HepG2 (cell line): ENCODE results near the gene FDPS. TPM values are rescaled to one million over a fixed set of nuclear protein-coding genes. Genes with fewer than 3 reads are reported as not detected.

Experiments
- ATAC-seq: fragments of 200-7000 bp; cut with Tn5 transposase; 3 replicates; pipeline ENCODE4 v1.9.1; 2020; ENCODE audit warnings: mild to moderate bottlenecking, moderate library complexity
- BruUV-seq: library from RNA; stranded (reverse); fragments of 400-500 nt; replicated peaks from 2 replicates; lab custom pipeline; 2021; lab: Mats Ljungman, UMichigan
- CTCF ChIA-PET: fragments of 300-600 bp; formaldehyde crosslinking; extraction: SDS; loops from one replicate; lab custom pipeline; 2021; ENCODE audit warnings: low total read pairs, inconsistent platforms, low intra/inter-chr PET ratio; lab: Yijun Ruan, JAX
- POLR2A ChIA-PET: fragments of 350-600 bp; sonication (Branson Sonifier 250); formaldehyde crosslinking; loops from one replicate; lab custom pipeline; 2020; ENCODE audit warnings: antibody characterized with exemption, inconsistent platforms; lab: Yijun Ruan, JAX
- DNase-seq: peaks from one replicate; pipeline ENCODE4 v3.0.0-alpha.2; 2015; ENCODE audit warnings: low spot score
- FAIRE-seq: peaks from 3 replicates; lab custom pipeline; 2011; peaks lifted over from hg19 to GRCh38; lab: Jason Lieb, UNC
- H2AFZ ChIP-seq: one replicate; pipeline ENCODE4 v1.6.1; 2011; ENCODE audit warnings: low read length, inconsistent platforms
- H3K27ac ChIP-seq: fragments of 300-600 bp; 3 replicates; pipeline ENCODE4 v1.8.0; 2011; ENCODE audit warnings: mixed run types, mild to moderate bottlenecking, mixed read lengths, low read length, inconsistent platforms; ENCODE audit not compliant: insufficient read depth; ENCODE audit errors: extremely low read length
- H3K27me3 ChIP-seq, 2 experiments: fragments of 200-600 bp in 1 of 2; 2 replicates in 1 of 2; 3 replicates in 1 of 2; pipeline versions ENCODE4 v1.6.0 to v1.8.0; 2011; ENCODE audit warnings: low read length in 2 of 2, mild to moderate bottlenecking in 2 of 2, moderate library complexity in 2 of 2, inconsistent platforms in 1 of 2; ENCODE audit not compliant: insufficient read depth in 2 of 2, control insufficient read depth in 1 of 2
- H3K36me3 ChIP-seq, 2 experiments: fragments of 200-600 bp in 1 of 2; replicated peaks in 1 of 2; 2 replicates in 1 of 2; 3 replicates in 1 of 2; pipeline versions ENCODE4 v1.5.1 to v1.8.0; 2011; ENCODE audit warnings: low read length in 2 of 2, inconsistent platforms in 1 of 2; ENCODE audit not compliant: insufficient read depth in 2 of 2, control insufficient read depth in 1 of 2
- H3K4me1 ChIP-seq: 2 replicates; pipeline ENCODE4 v1.5.1; 2012; ENCODE audit warnings: low read length, inconsistent platforms; ENCODE audit not compliant: insufficient read depth
- H3K4me2 ChIP-seq: 2 replicates; pipeline ENCODE4 v1.6.0; 2011; ENCODE audit warnings: low read depth, low read length, inconsistent platforms
- H3K4me3 ChIP-seq, 3 experiments: fragments of 200-600 bp in 1 of 3; sonication (generic), shearing (Covaris generic) in 1 of 3; replicated peaks in 1 of 3; 2 replicates each; pipeline ENCODE4 v1.5.1; 2011 to 2016; ENCODE audit warnings: low read length in 3 of 3, inconsistent platforms in 2 of 3, low read depth in 2 of 3, mild to moderate bottlenecking in 2 of 3, control low read depth in 1 of 3, mixed read lengths in 1 of 3; ENCODE audit not compliant: insufficient read depth in 1 of 3
- H3K79me2 ChIP-seq: one replicate; pipeline ENCODE4 v1.6.1; 2011; ENCODE audit warnings: low read length, inconsistent platforms; ENCODE audit not compliant: insufficient read depth
- H3K9ac ChIP-seq: 2 replicates; pipeline ENCODE4 v1.6.0; 2011; ENCODE audit warnings: mild to moderate bottlenecking, low read depth, low read length, inconsistent platforms; ENCODE audit not compliant: insufficient read depth
- H3K9me3 ChIP-seq: 2 replicates; pipeline ENCODE4 v1.5.1; 2012; ENCODE audit warnings: mild to moderate bottlenecking, low read length
- H4K20me1 ChIP-seq: 2 replicates; pipeline ENCODE4 v1.6.0; 2011; ENCODE audit warnings: inconsistent platforms, mild to moderate bottlenecking, low read length, moderate library complexity; ENCODE audit not compliant: insufficient read depth
- ATF6 ChIP-seq: sonication (generic); formaldehyde crosslinking; conservative IDR thresholded peaks from 2 replicates; pipeline ENCODE4 v1.4.0; 2020; ENCODE audit warnings: missing genetic modification reagents
- ATF7 ChIP-seq, 2 experiments: fragments of 450-650 bp in 1 of 2; sonication (generic) in 1 of 2; formaldehyde crosslinking in 1 of 2; IDR thresholded peaks; 2 replicates each; pipeline versions ENCODE4 v1.4.0 to v1.6.1; 2016 to 2020; ENCODE audit warnings: antibody characterized with exemption in 1 of 2, mild to moderate bottlenecking in 1 of 2, missing genetic modification reagents in 1 of 2
- DNMT3B ChIP-seq: conservative IDR thresholded peaks from 2 replicates; pipeline ENCODE4 v1.6.1; 2016; ENCODE audit warnings: missing biosample characterization, control low read depth
- KAT7 ChIP-seq: IDR thresholded peaks from 2 replicates; pipeline ENCODE4 v1.6.1; 2018; ENCODE audit warnings: borderline replicate concordance, missing compliant biosample characterization
- KDM4B ChIP-seq: sonication (generic); formaldehyde crosslinking; IDR thresholded peaks from 2 replicates; pipeline ENCODE4 v1.4.0; 2020; ENCODE audit warnings: missing genetic modification reagents
- MBD4 ChIP-seq: IDR thresholded peaks from 2 replicates; pipeline ENCODE4 v1.6.1; 2012; ENCODE audit warnings: low read length, inconsistent platforms, borderline replicate concordance
- MED13 ChIP-seq: sonication (generic); formaldehyde crosslinking; IDR thresholded peaks from 2 replicates; pipeline ENCODE4 v1.5.0; 2020; ENCODE audit warnings: missing genetic modification reagents
- NFYB ChIP-seq: sonication (generic); formaldehyde crosslinking; IDR thresholded peaks from 2 replicates; pipeline ENCODE4 v1.4.0; 2020; ENCODE audit warnings: missing genetic modification reagents
- SOX5 ChIP-seq: IDR thresholded peaks from 2 replicates; pipeline ENCODE4 v1.6.1; 2016; ENCODE audit warnings: borderline replicate concordance
- THAP7 ChIP-seq: sonication (generic); formaldehyde crosslinking; IDR thresholded peaks from 2 replicates; pipeline ENCODE4 v1.8.1; 2023; ENCODE audit warnings: mild to moderate bottlenecking, missing genetic modification reagents
- TP53 ChIP-seq: sonication (generic); formaldehyde crosslinking; conservative IDR thresholded peaks from 2 replicates; pipeline ENCODE4 v1.4.0; 2020; ENCODE audit warnings: missing genetic modification reagents
- U2AF2 ChIP-seq: fragments of 200-400 bp; formaldehyde crosslinking; IDR thresholded peaks from 2 replicates; pipeline ENCODE4 v1.6.1; 2017; ENCODE audit warnings: low read depth, mild to moderate bottlenecking, low read length
- ZFX ChIP-seq: sonication (generic); formaldehyde crosslinking; IDR thresholded peaks from 2 replicates; pipeline ENCODE4 v1.4.0; 2020; ENCODE audit warnings: mild to moderate bottlenecking, low read depth, missing genetic modification reagents, moderate library complexity
- ZNF12 ChIP-seq: sonication (generic); formaldehyde crosslinking; IDR thresholded peaks from 2 replicates; pipeline ENCODE4 v1.5.0; 2020; ENCODE audit warnings: missing genetic modification reagents
- ZNF232 ChIP-seq: sonication (generic); formaldehyde crosslinking; IDR thresholded peaks from 2 replicates; pipeline ENCODE4 v1.4.0; 2020; ENCODE audit warnings: missing genetic modification reagents, borderline replicate concordance
- ZNF264 ChIP-seq: sonication (generic); formaldehyde crosslinking; IDR thresholded peaks from 2 replicates; pipeline ENCODE4 v1.4.0; 2020; ENCODE audit warnings: missing genetic modification reagents
- ZNF333 ChIP-seq: sonication (generic); formaldehyde crosslinking; IDR thresholded peaks from 2 replicates; pipeline ENCODE4 v1.4.0; 2020; ENCODE audit warnings: mild to moderate bottlenecking, missing genetic modification reagents, borderline replicate concordance
- ZNF33B ChIP-seq: sonication (generic); formaldehyde crosslinking; IDR thresholded peaks from 2 replicates; pipeline ENCODE4 v1.5.1; 2020; ENCODE audit warnings: mild to moderate bottlenecking, missing genetic modification reagents
- ZNF484 ChIP-seq: sonication (generic); formaldehyde crosslinking; IDR thresholded peaks from 2 replicates; pipeline ENCODE4 v1.5.1; 2020; ENCODE audit warnings: mild to moderate bottlenecking, low read depth, missing genetic modification reagents, borderline replicate concordance
- ZNF713 ChIP-seq: sonication (generic); formaldehyde crosslinking; IDR thresholded peaks from 2 replicates; pipeline ENCODE4 v1.4.0; 2020; ENCODE audit warnings: mild to moderate bottlenecking, missing genetic modification reagents
- ZNF747 ChIP-seq: sonication (generic); formaldehyde crosslinking; IDR thresholded peaks from 2 replicates; pipeline ENCODE4 v1.8.1; 2023; ENCODE audit warnings: missing genetic modification reagents, mild to moderate bottlenecking, borderline replicate concordance
- ZNF780A ChIP-seq: sonication (generic); formaldehyde crosslinking; IDR thresholded peaks from 2 replicates; pipeline ENCODE4 v1.8.0; 2022; ENCODE audit warnings: mild to moderate bottlenecking, missing genetic modification reagents, moderate library complexity
- ZNF816 ChIP-seq: sonication (generic); formaldehyde crosslinking; IDR thresholded peaks from 2 replicates; pipeline ENCODE4 v1.8.0; 2022; ENCODE audit warnings: missing genetic modification reagents, mild to moderate bottlenecking, borderline replicate concordance
- WGBS: methylation state at CpG from one replicate; pipeline ENCODE4 v1.1.6; 2017; ENCODE audit warnings: low lambda C conversion rate; 5-methylcytosine and 5-hydroxymethylcytosine counted together
- in situ Hi-C: cut with HindIII; loops from 2 replicates; pipeline ENCODE4 v1.10.0; 2017; ENCODE audit warnings: low pct_unique_long_range_greater_than_20kb; ENCODE audit not compliant: extremely low pct_ligation_motif_present
- intact Hi-C: fragments of 100-400 bp; cut with micrococcal nuclease; formaldehyde crosslinking; loops from one replicate; pipeline ENCODE4 v1.10.0; 2022; ENCODE audit not compliant: unreplicated experiment
- polyA plus RNA-seq, 8 experiments: library from polyadenylated mRNA; depleted of rRNA in 3 of 8; stranded (reverse) in 7 of 8; unstranded in 1 of 8; fragments of >200 nt; fragmentation: Illumina TruSeq in 4 of 8; extraction: Trizol in 4 of 8; gene quantifications; 2 replicates each; pipeline versions ENCODE4 v1.2.1 to v1.2.3, GENCODE V29; 2011 to 2016; ENCODE audit warnings: low read depth in 4 of 8, missing spikeins in 1 of 8, mixed read lengths in 1 of 8; ENCODE audit not compliant: insufficient read depth in 1 of 8
- total RNA-seq, 5 experiments: library from RNA; depleted of rRNA; stranded (reverse); fragments of >200 nt; fragmentation: Illumina TruSeq; extraction: Trizol; gene quantifications; 2 replicates each; pipeline ENCODE4 v1.2.3, GENCODE V29; 2016; ENCODE audit warnings: low read depth in 1 of 5

FDPS gene
- total and polyA plus RNA-seq, 2 of the 13 experiments (the other 11 are each of a cell fraction or from before 2014, with no cell fraction given), result 264 to 519 TPM

- peaks cover 15% of the 10 kb centered on the region for H3K4me1 ChIP-seq
- 4% methylated on average over 24 of the region's 47 CpGs for WGBS
- in situ Hi-C loops, result no loop called here
- H3K27ac ChIP-seq, result peak within 1 kb of the TSS; percentile 73
- peaks cover 15% of the 10 kb centered on the region for H3K79me2 ChIP-seq
- peak within 1 kb of the TSS; percentile 98 for H3K4me2 ChIP-seq
- H3K4me3 ChIP-seq, result peak within 1 kb of the TSS; percentile 84 to 90 (median 84)
- peaks cover 22 to 49% of the 10 kb centered on the region in 2 experiments for H3K36me3 ChIP-seq
- H3K9ac ChIP-seq, result peak within 1 kb of the TSS; percentile 82
- ATAC-seq (peak; percentile 95), DNase-seq (peak; percentile 97), FAIRE-seq (peak; percentile 97)
- CTCF ChIA-PET, result interaction anchor here (1.1 kb wide), 1 partner anchor 12 kb away, joined by 6 read pairs; no protein-coding TSS in a partner anchor
- H3K27me3 ChIP-seq, result no peaks in the 10 kb centered on the region; a peak in 1 of 5 replicates
- H4K20me1 ChIP-seq, result no peaks in the 10 kb centered on the region
- POLR2A ChIA-PET, result interaction anchor here (0.6 to 4.8 kb wide), 14 partner anchors 10 to 301 kb away, joined by 3 to 69 read pairs (median 3); partner anchors contain the start of genes CLK2, HCN3 and PKLR
- H2AFZ ChIP-seq, result no peak within 1 kb of the TSS
- intact Hi-C loops, result no loop called here
- BruUV-seq, result TSS peak; percentile 43
- H3K9me3 ChIP-seq, result no peaks in the 10 kb centered on the region
- TF ChIP-seq U2AF2 (no peak), ZNF33B (CRISPR knock-in tag) (no peak), ATF7 (IDR thresholded peaks at IDR 0.05) (no peak), ATF7 (CRISPR knock-in tag; IDR thresholded peaks at IDR 0.05) (no peak), ZNF264 (CRISPR knock-in tag) (0 out of 2 replicates have a peak, but pooled peaks have one; percentile 49), THAP7 (CRISPR knock-in tag) (0 out of 2 replicates have a peak, but pooled peaks have one; percentile 31), MED13 (CRISPR knock-in tag) (no peak), ZNF333 (CRISPR knock-in tag) (peak; percentile 78; the same call in 1 of the 2 replicates), ZNF747 (CRISPR knock-in tag) (0 out of 2 replicates have a peak, but pooled peaks have one; percentile 30), KAT7 (peak; percentile 84; the same call in 1 of the 2 replicates), ZFX (CRISPR knock-in tag) (peak; percentile 96), ATF6 (no peak), ZNF232 (CRISPR knock-in tag) (no peak; the same call in 1 of the 2 replicates), TP53 (CRISPR knock-in tag) (no peak), NFYB (CRISPR knock-in tag) (peak; percentile 86), ZNF713 (CRISPR knock-in tag) (no peak), SOX5 (CRISPR knock-in tag) (no peak), ZNF816 (CRISPR knock-in tag) (peak; percentile 89; the same call in 1 of the 2 replicates), KDM4B (CRISPR knock-in tag) (no peak; the same call in 1 of the 2 replicates), ZNF12 (CRISPR knock-in tag) (peak; percentile 69), DNMT3B (CRISPR knock-in tag) (no peak), ZNF484 (CRISPR knock-in tag) (no peak), ZNF780A (CRISPR knock-in tag) (0 out of 2 replicates have a peak, but pooled peaks have one; percentile 46), MBD4 (no peak)
Measured at GRCh38 chr1:155261852-155262673, 46.6 kb upstream of the FDPS start, which contains the start of gene SCAMP3. Gene SCAMP3, minus strand, starts transcription at chr1:155262360. Its CDS starts 209 bp downstream, at chr1:155262151.
